ENCODE data around the gene STRN3.
"Not testable (repeated sequence)": the region's sequence is repeated elsewhere in the genome, so short reads cannot be mapped to it uniquely, and the experiment has no call there.

STRN3 gene

GRCh38 chr14:30906752-30907658 is 119.2 kb downstream of the STRN3 start:
- DNase-seq, result no peak

DNA sequence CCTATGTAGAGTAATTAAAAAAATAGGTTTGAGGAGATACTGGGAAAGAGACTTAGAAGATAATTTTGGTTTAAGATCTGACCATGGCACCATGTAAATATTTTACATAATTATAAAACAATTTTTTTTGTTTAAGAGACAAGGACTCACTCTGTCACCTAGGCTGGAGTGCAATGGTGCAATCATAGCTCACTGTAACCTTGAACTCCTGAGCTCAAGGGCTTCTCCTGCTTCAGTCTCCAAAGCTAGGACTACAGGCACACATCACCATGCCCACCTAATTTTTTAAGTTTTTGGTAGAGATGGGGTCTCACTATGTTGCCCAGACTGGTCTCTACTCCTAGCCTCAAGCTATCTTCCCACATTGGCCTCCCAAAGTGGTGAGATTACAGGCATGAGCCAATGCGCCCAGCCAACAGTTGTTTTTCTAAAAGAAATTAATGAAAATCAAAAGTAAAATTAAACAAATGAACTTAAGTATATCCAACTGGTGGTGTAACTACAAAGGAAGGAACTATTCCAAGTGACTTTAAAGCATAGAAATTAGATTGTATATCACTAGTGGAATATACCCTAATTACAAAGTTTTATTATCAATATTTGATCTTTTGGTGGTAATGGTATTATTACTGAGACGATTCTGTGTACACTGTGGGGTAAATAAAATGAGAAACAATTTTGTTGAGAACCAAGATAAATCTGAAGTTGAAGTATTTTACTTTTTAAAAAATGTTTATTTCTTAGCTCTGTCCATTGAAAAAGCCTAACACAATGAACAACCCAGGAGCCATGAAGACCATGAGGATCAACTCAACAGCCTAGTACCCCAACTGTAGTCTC is 122.7 kb downstream of the STRN3 start:
- DNase-seq, result no peak

- DNase-seq, result not testable (repeated sequence)
Measured at GRCh38 chr14:30897121-30897520, 129.1 kb downstream of the STRN3 start.

- no peak for DNase-seq
Measured at GRCh38 chr14:30896435-30896834, 129.7 kb downstream of the STRN3 start.

GRCh38 chr14:30894923-30895515 is 131.2 kb downstream of the STRN3 start:
- no peak for DNase-seq

- DNase-seq, result no peak
Measured at GRCh38 chr14:30893819-30894218, 132.4 kb downstream of the STRN3 start.

DNA sequence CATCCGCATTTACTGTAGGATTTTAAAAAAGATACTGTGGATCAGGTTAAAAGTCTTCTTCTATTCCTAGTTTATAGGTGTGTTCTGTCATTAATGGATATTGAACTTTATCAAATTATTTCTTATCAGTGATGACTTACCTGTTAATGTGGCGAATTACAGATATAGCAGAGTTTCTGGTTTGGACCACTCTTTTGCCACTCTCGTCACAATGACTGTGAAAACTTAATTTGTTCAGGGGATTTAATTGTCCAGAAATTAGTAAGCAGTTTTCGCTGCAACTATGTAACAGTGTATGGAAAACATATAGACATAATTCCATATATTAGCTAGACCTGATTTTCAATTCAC is 137.0 kb downstream of the STRN3 start:
- DNase-seq, result no peak

DNA sequence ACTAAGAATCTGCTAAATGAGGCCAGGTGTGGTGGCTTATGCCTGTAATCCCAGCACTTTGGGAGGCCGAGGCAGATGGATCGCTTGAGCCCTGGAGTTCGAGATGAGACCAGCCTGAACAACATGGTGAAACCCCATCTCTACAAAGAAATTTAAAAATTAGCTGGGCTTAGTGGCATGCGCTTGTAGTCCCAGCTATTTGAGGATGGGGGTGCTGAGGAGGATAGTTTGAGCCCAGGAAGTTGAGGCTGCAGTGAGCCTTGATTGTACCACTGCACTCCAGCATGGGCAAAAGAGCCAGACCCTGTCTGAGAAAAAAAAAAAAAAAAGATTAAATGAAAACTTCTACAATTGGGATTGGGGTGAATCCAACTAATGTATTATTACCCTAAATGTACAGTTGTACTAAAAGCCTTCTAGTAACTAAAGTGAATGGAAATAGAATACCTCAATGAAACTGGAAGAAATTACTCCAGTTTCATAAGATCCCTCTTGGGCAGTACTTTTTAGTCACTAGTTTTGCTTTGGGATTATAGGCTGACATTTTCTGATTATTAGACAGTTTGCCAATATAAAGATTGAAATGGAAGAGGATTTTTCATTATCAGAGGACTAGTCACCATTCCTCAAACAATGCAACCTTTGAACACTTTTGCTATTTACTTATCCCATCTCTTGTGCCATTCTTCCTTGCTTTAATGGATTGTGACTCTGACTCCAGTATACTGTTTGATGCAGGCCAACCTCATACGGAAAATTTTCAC is 137.5 kb downstream of the STRN3 start:
- no peak for DNase-seq

GRCh38 chr14:30885840-30886740 is 140.1 kb downstream of the STRN3 start:
- DNase-seq, result no peak

- no peak for DNase-seq
Measured at GRCh38 chr14:30884901-30885300, 141.3 kb downstream of the STRN3 start.

- no peak for DNase-seq
Measured at GRCh38 chr14:30883508-30884294, 142.5 kb downstream of the STRN3 start.

DNA sequence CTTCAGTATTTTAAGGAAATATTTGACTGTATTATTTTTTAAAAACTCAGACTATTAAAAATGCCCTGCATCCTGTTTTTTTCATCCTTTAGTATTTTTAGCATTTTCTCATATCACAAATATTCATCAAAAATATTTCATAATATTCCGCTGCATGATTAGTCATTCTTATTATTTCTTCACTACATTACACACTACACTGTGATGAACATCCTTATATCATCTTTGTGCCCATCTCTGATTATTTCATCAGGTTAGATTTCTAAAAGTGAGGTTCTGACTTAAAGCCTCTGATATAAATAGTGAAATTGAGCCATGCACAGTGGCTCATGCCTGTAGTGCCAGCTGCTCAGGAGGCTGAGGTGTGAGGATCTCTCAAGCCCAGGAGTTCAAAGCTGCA is 143.7 kb downstream of the STRN3 start:
- DNase-seq, result no peak

DNA sequence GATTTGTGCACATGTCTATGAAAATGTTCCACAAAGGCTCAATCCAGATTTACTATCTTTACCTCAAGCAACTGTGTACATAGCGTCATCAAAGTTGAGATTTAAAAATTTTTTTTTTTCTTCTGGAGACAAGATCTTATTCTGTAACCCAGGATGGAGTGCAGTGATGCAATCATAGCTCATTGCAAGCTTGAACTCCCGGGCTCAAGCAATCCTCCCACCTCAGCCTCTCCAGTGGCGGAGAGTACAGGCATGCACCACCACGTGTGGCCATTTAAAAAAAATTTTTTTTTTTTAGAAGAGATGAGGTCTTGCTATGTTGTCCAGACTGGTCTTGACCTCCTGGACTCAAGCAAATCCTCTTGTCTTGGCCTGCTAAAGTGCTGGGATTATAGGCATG is 149.5 kb downstream of the STRN3 start:
- DNase-seq, result no peak

GRCh38 chr14:30875788-30876053 is 150.5 kb downstream of the STRN3 start:
- no peak for DNase-seq

DNA sequence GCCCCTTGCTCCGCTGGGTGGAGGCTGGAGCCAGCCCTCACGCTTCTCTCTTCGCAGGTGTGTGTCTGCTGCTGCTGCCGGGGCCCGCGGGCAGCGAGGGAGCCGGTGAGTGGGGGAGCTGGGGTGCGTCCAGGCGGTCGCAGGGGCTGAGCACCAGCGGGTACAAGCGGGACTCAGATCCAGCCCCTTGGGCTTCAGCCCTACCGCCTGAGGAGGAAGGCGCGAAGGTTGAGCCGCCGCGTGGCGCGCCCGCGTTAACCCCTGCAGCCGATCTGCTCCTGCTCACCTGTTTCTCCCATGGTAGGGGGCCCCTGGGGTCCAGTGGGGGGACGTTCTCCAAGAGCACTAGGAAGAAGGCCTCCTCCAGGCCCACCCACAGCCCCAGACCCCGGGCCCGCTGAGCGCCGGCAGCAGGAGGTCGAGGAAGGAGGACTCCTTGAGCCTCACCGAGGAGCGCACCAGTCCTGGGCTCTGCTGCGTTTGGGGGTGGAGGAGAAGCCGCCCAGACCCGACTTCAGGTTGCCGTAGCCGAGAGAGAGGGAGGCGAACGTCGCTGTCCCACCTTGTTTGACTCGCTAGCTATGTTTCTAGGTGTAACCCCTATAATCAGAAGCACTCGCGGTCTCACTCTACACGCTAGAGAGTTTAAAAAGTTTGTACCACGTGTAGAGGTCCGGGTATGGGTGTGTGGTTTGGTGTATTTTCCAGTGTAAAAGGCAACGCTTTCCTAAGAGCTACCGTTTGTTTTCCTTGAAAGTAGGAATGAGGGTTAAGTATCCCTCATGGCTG is 151.0 kb downstream of the STRN3 start:
- DNase-seq, result no peak

- no peak for DNase-seq
Measured at GRCh38 chr14:30874120-30874998, 151.8 kb downstream of the STRN3 start, which contains the start of gene COCH. COCH (plus strand) TSS chr14:30874559; CDS start chr14:30874939, 380 bp downstream.

DNA sequence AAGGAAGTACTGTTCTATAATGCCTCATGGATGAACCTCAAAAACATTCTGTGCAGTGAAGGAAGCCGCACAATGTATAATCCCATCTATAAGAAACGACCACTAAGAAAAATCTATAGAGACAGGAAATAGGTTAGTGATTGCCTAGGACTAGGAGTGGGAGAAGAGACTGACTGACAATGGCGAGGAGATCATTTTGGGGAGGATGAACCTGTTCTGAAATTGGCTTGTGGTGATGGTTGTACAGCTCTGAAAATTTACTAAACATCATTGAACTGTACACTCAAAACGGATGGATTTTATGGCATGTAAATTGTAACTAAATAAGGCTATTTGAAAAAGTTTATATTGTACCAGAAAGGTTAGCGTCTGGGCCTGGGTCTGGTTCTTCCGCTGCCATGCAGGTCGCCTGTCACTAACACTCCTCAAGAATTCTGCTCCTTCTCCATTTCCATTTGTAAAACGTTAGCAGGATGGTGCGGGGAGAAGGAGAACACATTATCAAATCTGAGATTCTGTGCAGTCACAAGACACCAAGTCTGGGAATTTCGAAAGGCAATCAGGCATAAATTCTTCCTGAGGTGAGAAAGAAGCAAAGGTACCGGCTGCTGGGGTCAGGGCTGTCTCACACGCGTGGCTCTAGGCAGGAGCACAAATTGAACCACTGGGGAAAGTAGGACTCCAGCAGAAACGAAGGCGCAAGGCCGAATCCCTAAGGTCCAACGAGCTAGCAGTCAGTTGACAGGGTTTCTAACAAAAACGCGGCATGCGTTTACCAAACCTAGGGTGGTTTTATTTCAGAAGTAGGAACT is 152.7 kb downstream of the STRN3 start:
- no peak for DNase-seq

GRCh38 chr14:30872602-30873001 is 153.6 kb downstream of the STRN3 start:
- DNase-seq, result no peak

Data from DMS153 (cell line).